OCI-LY7 (cell line): ENCODE measurements around the gene HS3ST5. TPM values are rescaled to one million over a fixed set of nuclear protein-coding genes. Genes with fewer than 3 reads are reported as not detected.

Experiments used
- BruUV-seq: library from RNA; stranded (reverse); fragments of 400-500 nt; replicated peaks from 2 replicates; lab custom pipeline; 2021; lab: Mats Ljungman, UMichigan
- CTCF ChIA-PET: fragments of 300-600 bp; sonication (Branson Sonifier 250); formaldehyde crosslinking; loops from one replicate; lab custom pipeline; 2022; ENCODE audit warnings: antibody characterized with exemption; ENCODE audit not compliant: unreplicated experiment; lab: Charles Lee
- POLR2A ChIA-PET: fragments of 300-600 bp; sonication (Branson Sonifier 250); formaldehyde crosslinking; loops from one replicate; lab custom pipeline; 2022; ENCODE audit warnings: antibody characterized with exemption; lab: Charles Lee
- DNase-seq: peaks from one replicate; pipeline ENCODE4 v3.0.0-alpha.2; 2015; ENCODE audit warnings: low spot score
- H2AFZ ChIP-seq: fragments of 200-600 bp; sonication (generic), shearing (Covaris generic); 2 replicates; pipeline ENCODE4 v1.6.1; 2014; ENCODE audit warnings: mild to moderate bottlenecking, antibody characterized with exemption, low read length, moderate library complexity
- H3K27ac ChIP-seq: fragments of 200-600 bp; sonication (generic); 2 replicates; pipeline ENCODE4 v1.5.1; 2014; ENCODE audit warnings: mixed run types, low read depth, mild to moderate bottlenecking, moderate library complexity, low read length, inconsistent platforms; ENCODE audit not compliant: poor library complexity, severe bottlenecking
- H3K36me3 ChIP-seq: fragments of 200-600 bp; sonication (generic); 2 replicates; pipeline ENCODE4 v1.6.1; 2014; ENCODE audit warnings: mild to moderate bottlenecking, antibody characterized with exemption, low read length, moderate library complexity, mixed read lengths; ENCODE audit not compliant: insufficient read depth
- H3K4me1 ChIP-seq: fragments of 200-600 bp; sonication (generic); 2 replicates; pipeline ENCODE4 v1.5.1; 2014; ENCODE audit warnings: mild to moderate bottlenecking, low read length; ENCODE audit not compliant: insufficient read depth, poor library complexity, severe bottlenecking
- H3K4me2 ChIP-seq: fragments of 200-600 bp; sonication (generic); 2 replicates; pipeline ENCODE4 v1.6.1; 2014; ENCODE audit warnings: mild to moderate bottlenecking, low read length
- H3K4me3 ChIP-seq: fragments of 200-600 bp; sonication (generic); 2 replicates; pipeline ENCODE4 v1.5.1; 2014; ENCODE audit warnings: mild to moderate bottlenecking, low read depth, low read length; ENCODE audit not compliant: poor library complexity, severe bottlenecking
- H3K79me2 ChIP-seq: fragments of 200-600 bp; sonication (generic); 2 replicates; pipeline ENCODE4 v1.6.1; 2016; ENCODE audit warnings: low read depth, mild to moderate bottlenecking, low read length, moderate library complexity, mixed read lengths; ENCODE audit not compliant: insufficient read depth
- H3K9me2 ChIP-seq: fragments of 200-600 bp; sonication (generic); 2 replicates; pipeline ENCODE4 v1.6.1; 2016; ENCODE audit warnings: mild to moderate bottlenecking, low read length, mixed read lengths; ENCODE audit not compliant: insufficient read depth
- H3K9me3 ChIP-seq: fragments of 200-600 bp; sonication (generic); 2 replicates; pipeline ENCODE4 v1.6.1; 2014; ENCODE audit warnings: mild to moderate bottlenecking, mixed run types, low read length, mixed read lengths
- H4K20me1 ChIP-seq: fragments of 200-600 bp; sonication (generic); 2 replicates; pipeline ENCODE4 v1.6.1; 2014; ENCODE audit warnings: mild to moderate bottlenecking, antibody characterized with exemption, low read length, moderate library complexity, mixed read lengths; ENCODE audit not compliant: insufficient read depth
- EZH2phosphoT487 ChIP-seq: fragments of 200-600 bp; sonication (generic); IDR thresholded peaks from 2 replicates; pipeline ENCODE4 v1.6.1; 2018; ENCODE audit warnings: low read depth, borderline replicate concordance, mild to moderate bottlenecking, mixed run types, antibody characterized with exemption, low read length, moderate library complexity, mixed read lengths
- intact Hi-C: fragments of 100-400 bp; cut with micrococcal nuclease; formaldehyde crosslinking; loops from one replicate; pipeline ENCODE4 v1.10.0; 2022; ENCODE audit not compliant: unreplicated experiment
- total RNA-seq, 2 experiments: library from RNA; depleted of rRNA in 1 of 2; stranded (reverse); fragments of >200 nt in 1 of 2; shearing (Covaris generic) in 1 of 2; gene quantifications; 2 replicates each; pipeline ENCODE4 v1.2.3, GENCODE V29; 2014 to 2022
- TF ChIP-seq, protein P1 (sequence below): fragments of 200-600 bp; sonication (generic); conservative IDR thresholded peaks from 2 replicates; pipeline ENCODE4 v1.5.1; 2014; ENCODE audit warnings: mild to moderate bottlenecking, antibody characterized with exemption, low read length, moderate library complexity, mixed read lengths

Gene HS3ST5
- total RNA-seq, 2 experiments from 2014 or later = not detected

DNA sequence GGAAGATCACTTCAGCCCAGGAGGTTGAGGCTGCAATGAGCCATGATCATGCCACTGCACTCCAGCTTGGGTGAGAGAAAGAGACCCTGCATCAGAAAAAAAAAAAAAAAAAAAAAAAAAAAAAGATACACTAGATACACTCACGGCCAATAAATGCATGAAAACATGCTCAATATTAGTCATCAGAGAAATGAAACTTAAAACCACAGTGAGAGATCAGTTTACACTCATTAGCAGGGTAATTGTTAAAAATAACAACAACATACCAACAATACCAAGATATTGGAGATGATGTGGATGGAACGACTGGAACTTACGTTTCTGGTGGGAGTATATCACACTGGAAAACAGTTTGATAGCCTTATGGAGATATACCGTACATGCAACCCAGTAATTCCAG is 29.9 kb downstream of the HS3ST5 start:
- Histone ChIP-seq H3K9me3 (no peaks in the 10 kb centered on the region), H2AFZ (no peak overlapping the region), H3K9me2 (no peaks in the 10 kb centered on the region), H3K4me2 (no peak overlapping the region), H3K36me3 (no peaks in the 10 kb centered on the region), H3K4me1 (no peaks in the 10 kb centered on the region), H3K4me3 (no peak overlapping the region), H3K79me2 (no peaks in the 10 kb centered on the region), H3K27ac (no peak overlapping the region), H4K20me1 (no peaks in the 10 kb centered on the region)
- BruUV-seq = no TSS peak
- ChIA-PET POLR2A (interaction anchor here (0.7 kb wide), 1 partner anchor 1868 kb away, joined by 3 read pairs; no protein-coding TSS in a partner anchor), CTCF (no interaction called here)
- no peak for TF ChIP-seq EZH2phosphoT487
- no peak for DNase-seq
- intact Hi-C loops = no loop called here

DNA sequence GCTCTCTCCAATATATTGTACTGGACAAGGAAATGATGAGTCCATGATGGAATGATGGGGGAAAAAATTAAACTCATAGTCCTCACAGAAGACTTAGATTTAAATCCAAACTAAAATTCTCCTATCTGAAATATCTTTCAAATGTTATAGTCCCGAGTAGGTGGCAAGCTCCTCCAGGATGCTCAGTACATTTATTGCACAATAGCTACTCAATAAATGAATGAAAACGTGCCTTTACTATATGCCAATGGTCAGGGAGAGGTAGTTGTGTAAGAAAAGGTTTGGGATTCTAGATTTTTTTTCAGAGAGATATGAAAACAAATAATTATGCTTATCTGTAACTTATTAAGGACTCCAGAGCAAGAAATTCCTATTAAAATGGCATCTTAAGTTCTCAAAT is 32.8 kb downstream of the HS3ST5 start:
- BruUV-seq = no TSS peak
- Histone ChIP-seq H3K4me2 (no peak overlapping the region), H2AFZ (no peak overlapping the region), H3K79me2 (no peaks in the 10 kb centered on the region), H3K9me3 (no peaks in the 10 kb centered on the region), H3K4me3 (no peak overlapping the region), H3K4me1 (no peaks in the 10 kb centered on the region), H3K27ac (no peak overlapping the region), H4K20me1 (no peaks in the 10 kb centered on the region), H3K9me2 (no peaks in the 10 kb centered on the region), H3K36me3 (no peaks in the 10 kb centered on the region)
- intact Hi-C loops = no loop called here
- ChIA-PET POLR2A (no interaction called here), CTCF (no interaction called here)
- TF ChIP-seq, protein P1, sequence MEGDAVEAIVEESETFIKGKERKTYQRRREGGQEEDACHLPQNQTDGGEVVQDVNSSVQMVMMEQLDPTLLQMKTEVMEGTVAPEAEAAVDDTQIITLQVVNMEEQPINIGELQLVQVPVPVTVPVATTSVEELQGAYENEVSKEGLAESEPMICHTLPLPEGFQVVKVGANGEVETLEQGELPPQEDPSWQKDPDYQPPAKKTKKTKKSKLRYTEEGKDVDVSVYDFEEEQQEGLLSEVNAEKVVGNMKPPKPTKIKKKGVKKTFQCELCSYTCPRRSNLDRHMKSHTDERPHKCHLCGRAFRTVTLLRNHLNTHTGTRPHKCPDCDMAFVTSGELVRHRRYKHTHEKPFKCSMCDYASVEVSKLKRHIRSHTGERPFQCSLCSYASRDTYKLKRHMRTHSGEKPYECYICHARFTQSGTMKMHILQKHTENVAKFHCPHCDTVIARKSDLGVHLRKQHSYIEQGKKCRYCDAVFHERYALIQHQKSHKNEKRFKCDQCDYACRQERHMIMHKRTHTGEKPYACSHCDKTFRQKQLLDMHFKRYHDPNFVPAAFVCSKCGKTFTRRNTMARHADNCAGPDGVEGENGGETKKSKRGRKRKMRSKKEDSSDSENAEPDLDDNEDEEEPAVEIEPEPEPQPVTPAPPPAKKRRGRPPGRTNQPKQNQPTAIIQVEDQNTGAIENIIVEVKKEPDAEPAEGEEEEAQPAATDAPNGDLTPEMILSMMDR = no peak
- TF ChIP-seq EZH2phosphoT487 = no peak
- DNase-seq = no peak

DNA sequence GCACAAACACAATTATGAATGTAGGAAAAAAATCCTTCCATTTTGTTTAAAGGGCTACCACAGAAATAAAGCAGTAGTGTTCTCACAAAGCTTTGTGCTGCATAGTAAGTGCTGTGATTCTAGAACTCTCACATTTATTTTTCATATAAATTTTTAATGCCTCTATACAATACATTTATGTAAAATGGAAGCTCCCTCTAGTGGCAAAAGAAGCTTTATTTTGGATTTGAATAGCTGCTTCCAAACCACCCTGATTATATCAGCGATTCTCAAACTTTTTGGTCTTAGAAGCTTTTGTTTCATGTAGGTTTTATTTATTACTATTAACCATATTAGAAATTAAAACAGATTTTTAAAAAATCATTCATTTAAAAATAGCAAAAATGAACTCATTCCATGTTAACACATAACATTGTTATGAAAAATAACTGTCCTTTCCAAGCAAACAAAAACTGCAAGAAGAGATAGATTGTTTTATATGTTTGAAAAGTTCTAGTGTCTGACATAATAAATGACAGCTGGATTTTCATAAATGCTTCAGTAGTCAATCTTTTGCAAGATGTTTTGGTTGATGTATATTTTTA is 38.4 kb downstream of the HS3ST5 start:
- Histone ChIP-seq H3K79me2 (no peaks in the 10 kb centered on the region), H3K4me3 (no peak overlapping the region)

More for the DNA sequence above, 38.4 kb downstream of the HS3ST5 start:
- no peaks in the 10 kb centered on the region for H3K9me2 ChIP-seq
- intact Hi-C loops = no loop called here
- H4K20me1 ChIP-seq = no peaks in the 10 kb centered on the region
- no TSS peak for BruUV-seq
- H2AFZ ChIP-seq = no peak overlapping the region
- no peaks in the 10 kb centered on the region for H3K4me1 ChIP-seq
- no peaks in the 10 kb centered on the region for H3K36me3 ChIP-seq
- ChIA-PET CTCF (interaction anchor here (0.6 kb wide), 1 partner anchor 65 kb away, joined by 3 read pairs; no protein-coding TSS in a partner anchor), POLR2A (interaction anchor here (0.6 to 1.5 kb wide), 2 partner anchors 10 to 1680 kb away, joined by 3 to 6 read pairs; no protein-coding TSS in a partner anchor)
- no peaks in the 10 kb centered on the region for H3K9me3 ChIP-seq
- DNase-seq = peak; percentile 15
- TF ChIP-seq, protein P1 = peak; percentile 81
- no peak for TF ChIP-seq EZH2phosphoT487
- H3K27ac ChIP-seq = no peak overlapping the region
- no peak overlapping the region for H3K4me2 ChIP-seq
